LNCAP (cell line): Measurements from ENCODE around the gene CCDC28A.

Source experiments
- TF ChIP-seq, protein P1 (sequence below): fragments of 450-650 bp; IDR thresholded peaks from 2 replicates; pipeline ENCODE4 v1.5.1; 2017; ENCODE audit warnings: mild to moderate bottlenecking

CCDC28A gene

DNA sequence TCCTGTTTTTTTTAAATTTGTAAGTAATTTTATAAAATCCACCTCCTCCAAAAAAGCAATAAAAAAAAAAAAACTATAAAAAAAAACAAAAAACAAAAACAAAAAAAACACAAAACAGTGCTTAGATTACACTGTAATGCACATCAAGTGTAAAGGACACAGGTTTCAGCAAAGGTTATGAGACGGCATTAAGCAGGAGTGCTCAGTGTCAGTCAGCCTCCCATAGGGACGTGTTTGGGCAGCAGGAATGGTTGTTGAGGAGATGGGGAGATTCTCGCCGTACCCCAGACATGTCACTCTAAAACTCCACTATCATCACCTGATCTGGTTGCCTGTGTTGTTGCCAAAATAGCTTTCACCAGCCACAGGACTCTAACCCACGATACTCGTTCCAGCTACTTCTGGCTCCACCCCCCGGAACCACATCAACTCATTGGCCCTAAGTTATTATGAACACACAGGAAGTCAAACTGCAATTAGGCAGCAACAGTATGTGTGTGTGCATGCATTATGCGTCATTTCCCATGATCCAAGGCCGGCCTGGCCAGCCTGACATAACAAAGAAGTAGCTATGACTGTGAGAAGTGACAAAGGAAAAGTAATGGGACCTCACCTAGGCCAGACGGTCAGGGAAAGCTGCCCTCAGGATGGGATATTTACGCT, 51.0 kb downstream of the CCDC28A start:
- TF ChIP-seq, protein P1, sequence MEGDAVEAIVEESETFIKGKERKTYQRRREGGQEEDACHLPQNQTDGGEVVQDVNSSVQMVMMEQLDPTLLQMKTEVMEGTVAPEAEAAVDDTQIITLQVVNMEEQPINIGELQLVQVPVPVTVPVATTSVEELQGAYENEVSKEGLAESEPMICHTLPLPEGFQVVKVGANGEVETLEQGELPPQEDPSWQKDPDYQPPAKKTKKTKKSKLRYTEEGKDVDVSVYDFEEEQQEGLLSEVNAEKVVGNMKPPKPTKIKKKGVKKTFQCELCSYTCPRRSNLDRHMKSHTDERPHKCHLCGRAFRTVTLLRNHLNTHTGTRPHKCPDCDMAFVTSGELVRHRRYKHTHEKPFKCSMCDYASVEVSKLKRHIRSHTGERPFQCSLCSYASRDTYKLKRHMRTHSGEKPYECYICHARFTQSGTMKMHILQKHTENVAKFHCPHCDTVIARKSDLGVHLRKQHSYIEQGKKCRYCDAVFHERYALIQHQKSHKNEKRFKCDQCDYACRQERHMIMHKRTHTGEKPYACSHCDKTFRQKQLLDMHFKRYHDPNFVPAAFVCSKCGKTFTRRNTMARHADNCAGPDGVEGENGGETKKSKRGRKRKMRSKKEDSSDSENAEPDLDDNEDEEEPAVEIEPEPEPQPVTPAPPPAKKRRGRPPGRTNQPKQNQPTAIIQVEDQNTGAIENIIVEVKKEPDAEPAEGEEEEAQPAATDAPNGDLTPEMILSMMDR = no peak

GRCh38 chr6:138830248-138830647, 56.7 kb downstream of the CCDC28A start:
- TF ChIP-seq, protein P1 = no peak

- TF ChIP-seq, protein P1 = no peak
These were observed 58.6 kb downstream of the CCDC28A start for GRCh38 chr6:138832182-138832581.

DNA sequence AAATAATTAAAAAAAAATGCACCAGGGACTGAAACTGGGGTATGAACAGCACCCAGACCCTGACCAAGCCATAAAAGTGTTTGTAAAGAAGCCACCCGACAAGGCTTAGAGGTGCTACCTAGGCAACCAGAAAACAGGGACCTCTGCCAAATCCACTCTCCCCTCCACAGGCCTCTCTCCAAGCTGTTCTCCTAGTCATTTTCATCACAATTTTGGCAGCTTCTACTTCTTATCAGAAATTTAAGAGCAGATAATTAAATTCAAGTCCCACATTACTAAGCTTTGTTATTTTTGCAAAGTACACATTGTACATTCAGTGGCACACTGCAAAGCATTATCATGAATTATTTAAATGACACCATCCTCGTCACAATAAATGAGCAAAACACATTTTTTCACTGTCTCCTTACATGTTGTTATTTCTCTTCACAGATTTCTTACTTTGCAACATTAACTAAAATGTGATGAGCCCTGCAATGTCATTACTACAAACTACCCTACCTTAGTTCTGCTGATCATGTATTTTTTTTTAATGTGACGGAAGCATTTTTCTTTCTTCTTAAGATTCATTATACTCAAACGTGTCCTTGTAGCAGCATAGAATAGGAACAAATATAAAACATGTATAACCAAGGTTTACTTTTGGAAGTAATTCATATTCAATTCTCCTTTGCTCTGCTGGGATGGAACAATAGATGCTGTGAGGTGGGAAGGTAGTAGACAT, 60.4 kb downstream of the CCDC28A start:
- TF ChIP-seq, protein P1 = no peak

DNA sequence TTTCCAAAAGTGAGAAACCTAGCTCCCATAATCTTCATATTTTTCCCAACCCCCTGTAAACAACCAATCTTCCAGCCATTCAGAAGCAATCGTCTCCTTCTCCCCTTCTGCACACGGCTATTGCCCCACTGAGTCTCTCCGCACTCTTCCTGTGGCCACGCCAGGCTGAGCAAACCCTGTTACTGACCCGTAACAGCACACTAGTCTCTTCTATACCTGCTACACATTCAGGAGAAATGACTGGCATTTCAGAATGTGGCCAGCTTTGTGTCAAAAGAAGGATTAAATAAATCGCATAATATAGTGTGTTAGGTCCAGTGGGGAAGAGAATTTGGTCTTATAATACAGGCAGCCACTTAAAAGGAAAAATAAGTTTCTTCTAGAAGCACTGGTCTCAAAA, 63.7 kb downstream of the CCDC28A start:
- TF ChIP-seq, protein P1 = no peak
